ENCODE results near the gene TRIO. TPM values are rescaled to one million over a fixed set of nuclear protein-coding genes. Genes with fewer than 3 reads are reported as not detected.

TRIO gene
- polyA plus RNA-seq, 1 donor (not counting 4 experiments of a cell fraction or from before 2014, with no cell fraction given) = 57.2 TPM

DNA sequence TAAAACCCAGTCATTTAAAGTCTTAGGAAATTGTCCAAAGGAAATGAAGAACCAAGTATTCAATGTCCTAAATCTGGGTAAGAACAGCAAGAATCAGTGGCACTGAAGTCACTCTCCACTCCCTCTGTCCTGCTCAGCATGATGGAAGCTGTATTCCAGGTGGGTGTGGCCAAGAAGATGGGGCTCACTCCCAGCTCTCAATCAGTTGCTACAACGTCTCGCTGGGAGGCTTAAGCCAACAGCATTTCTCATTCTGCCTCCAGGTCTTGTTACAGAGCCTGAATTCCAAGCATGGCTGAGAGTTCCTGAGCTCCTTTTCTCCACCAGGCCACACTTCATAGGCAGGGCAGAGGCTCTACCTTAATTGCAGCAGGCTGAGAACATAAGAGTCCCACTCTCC lies 41.2 kb upstream of the TRIO start:
- no peak for FAIRE-seq

DNA sequence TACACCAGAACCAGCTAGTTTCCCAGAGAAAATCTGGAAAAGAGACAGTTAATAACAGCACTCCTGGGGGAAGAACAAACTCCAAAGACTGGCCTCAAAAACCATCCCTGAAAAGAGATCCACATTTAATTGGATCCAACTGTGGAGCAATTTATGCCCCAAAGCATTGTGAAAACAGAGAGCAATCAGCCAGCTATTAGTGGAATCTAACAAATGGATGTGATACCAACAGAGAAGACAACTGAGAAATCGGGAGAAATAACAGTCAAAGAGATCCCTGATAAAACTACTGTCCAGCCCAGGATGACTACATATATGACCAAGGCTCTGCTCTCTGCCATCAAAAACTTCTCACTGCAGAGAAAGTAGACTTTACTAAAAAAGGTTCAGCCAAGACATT lies 40.5 kb upstream of the TRIO start:
- Histone ChIP-seq H2AFZ (ENCODE audit: control insufficient read depth, low read length) (no peak overlapping the region), H3K9ac (ENCODE audit: control insufficient read depth, extremely low read depth, insufficient read depth, low read length) (no peak overlapping the region), H3K79me2 (ENCODE audit: control insufficient read depth, insufficient read depth, low read length) (no peaks in the 10 kb centered on the region), H3K36me3 (ENCODE audit: control insufficient read depth in 2 of 2, extremely low read depth in 1 of 2, insufficient read depth in 2 of 2, low read length in 2 of 2) (no peaks in the 10 kb centered on the region), H4K20me1 (ENCODE audit: control insufficient read depth, extremely low read depth, insufficient read depth, low read length) (no peaks in the 10 kb centered on the region), H3K9me1 (ENCODE audit: control insufficient read depth, extremely low read depth, insufficient read depth, low read length) (no peaks in the 10 kb centered on the region), H3K4me3 (ENCODE audit: control insufficient read depth in 2 of 3, extremely low read depth in 1 of 3, insufficient read depth in 2 of 3, low read depth in 1 of 3, low read length in 3 of 3) (no peak overlapping the region), H3K9me3 (ENCODE audit: control insufficient read depth, low read depth, low read length) (no peaks in the 10 kb centered on the region), H3K27ac (ENCODE audit: control insufficient read depth, insufficient read depth, low read length) (no peak overlapping the region), H3K27me3 (ENCODE audit: control insufficient read depth, extremely low read depth, insufficient read depth, low read length) (no peaks in the 10 kb centered on the region), H3K4me2 (ENCODE audit: control insufficient read depth, extremely low read depth, insufficient read depth, low read depth, low read length) (no peak overlapping the region), H3K4me1 (ENCODE audit: control insufficient read depth, extremely low read depth, insufficient read depth, low read length) (peaks cover 15% of the 10 kb centered on the region)
- TF ChIP-seq EZH2 (IDR thresholded peaks at IDR 0.05; ENCODE audit: low read length) = no peak
- TF ChIP-seq, protein P1, sequence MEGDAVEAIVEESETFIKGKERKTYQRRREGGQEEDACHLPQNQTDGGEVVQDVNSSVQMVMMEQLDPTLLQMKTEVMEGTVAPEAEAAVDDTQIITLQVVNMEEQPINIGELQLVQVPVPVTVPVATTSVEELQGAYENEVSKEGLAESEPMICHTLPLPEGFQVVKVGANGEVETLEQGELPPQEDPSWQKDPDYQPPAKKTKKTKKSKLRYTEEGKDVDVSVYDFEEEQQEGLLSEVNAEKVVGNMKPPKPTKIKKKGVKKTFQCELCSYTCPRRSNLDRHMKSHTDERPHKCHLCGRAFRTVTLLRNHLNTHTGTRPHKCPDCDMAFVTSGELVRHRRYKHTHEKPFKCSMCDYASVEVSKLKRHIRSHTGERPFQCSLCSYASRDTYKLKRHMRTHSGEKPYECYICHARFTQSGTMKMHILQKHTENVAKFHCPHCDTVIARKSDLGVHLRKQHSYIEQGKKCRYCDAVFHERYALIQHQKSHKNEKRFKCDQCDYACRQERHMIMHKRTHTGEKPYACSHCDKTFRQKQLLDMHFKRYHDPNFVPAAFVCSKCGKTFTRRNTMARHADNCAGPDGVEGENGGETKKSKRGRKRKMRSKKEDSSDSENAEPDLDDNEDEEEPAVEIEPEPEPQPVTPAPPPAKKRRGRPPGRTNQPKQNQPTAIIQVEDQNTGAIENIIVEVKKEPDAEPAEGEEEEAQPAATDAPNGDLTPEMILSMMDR (optimal IDR thresholded peaks at IDR 0.05 in 1 of 3, IDR thresholded peaks at IDR 0.05 in 1 of 3, conservative IDR thresholded peaks at IDR 0.05 in 1 of 3; ENCODE audit: extremely low read depth in 1 of 3, insufficient read depth in 2 of 3, low read length in 3 of 3) = no peak
- FAIRE-seq (no peak), DNase-seq (ENCODE audit: low read depth, low spot score) (no peak)
- dilution Hi-C loops (cut with MboI; ENCODE audit: extremely low pct_ligation_motif_present, low sequenced_read_pairs) = no loop called here

More for the DNA sequence above, 41.2 kb upstream of the TRIO start:
- dilution Hi-C loops (cut with MboI; ENCODE audit: extremely low pct_ligation_motif_present, low sequenced_read_pairs) = no loop called here
- Histone ChIP-seq H3K4me2 (ENCODE audit: control insufficient read depth, extremely low read depth, insufficient read depth, low read depth, low read length) (no peak overlapping the region), H3K36me3 (ENCODE audit: control insufficient read depth in 2 of 2, extremely low read depth in 1 of 2, insufficient read depth in 2 of 2, low read length in 2 of 2) (no peaks in the 10 kb centered on the region), H3K9me3 (ENCODE audit: control insufficient read depth, low read depth, low read length) (no peaks in the 10 kb centered on the region), H3K4me1 (ENCODE audit: control insufficient read depth, extremely low read depth, insufficient read depth, low read length) (peaks cover 16% of the 10 kb centered on the region), H4K20me1 (ENCODE audit: control insufficient read depth, extremely low read depth, insufficient read depth, low read length) (no peaks in the 10 kb centered on the region), H3K4me3 (ENCODE audit: control insufficient read depth in 2 of 3, extremely low read depth in 1 of 3, insufficient read depth in 2 of 3, low read depth in 1 of 3, low read length in 3 of 3) (no peak overlapping the region), H3K27me3 (ENCODE audit: control insufficient read depth, extremely low read depth, insufficient read depth, low read length) (no peaks in the 10 kb centered on the region), H2AFZ (ENCODE audit: control insufficient read depth, low read length) (no peak overlapping the region), H3K9me1 (ENCODE audit: control insufficient read depth, extremely low read depth, insufficient read depth, low read length) (no peaks in the 10 kb centered on the region), H3K27ac (ENCODE audit: control insufficient read depth, insufficient read depth, low read length) (no peak overlapping the region), H3K79me2 (ENCODE audit: control insufficient read depth, insufficient read depth, low read length) (no peaks in the 10 kb centered on the region), H3K9ac (ENCODE audit: control insufficient read depth, extremely low read depth, insufficient read depth, low read length) (no peak overlapping the region)
- no peak for DNase-seq (ENCODE audit: low read depth, low spot score)
- TF ChIP-seq, protein P1 (optimal IDR thresholded peaks at IDR 0.05 in 1 of 3, IDR thresholded peaks at IDR 0.05 in 1 of 3, conservative IDR thresholded peaks at IDR 0.05 in 1 of 3; ENCODE audit: extremely low read depth in 1 of 3, insufficient read depth in 2 of 3, low read length in 3 of 3) = no peak
- no peak for TF ChIP-seq EZH2 (IDR thresholded peaks at IDR 0.05; ENCODE audit: low read length)

Measured in keratinocyte (primary cell).